ENCODE results near the gene YPEL3. TPM values are rescaled to one million over a fixed set of nuclear protein-coding genes. Genes with fewer than 3 reads are reported as not detected.

The YPEL3 gene
- total RNA-seq, 2 donors from 2014 or later = 42.0 to 57.2 TPM

DNA sequence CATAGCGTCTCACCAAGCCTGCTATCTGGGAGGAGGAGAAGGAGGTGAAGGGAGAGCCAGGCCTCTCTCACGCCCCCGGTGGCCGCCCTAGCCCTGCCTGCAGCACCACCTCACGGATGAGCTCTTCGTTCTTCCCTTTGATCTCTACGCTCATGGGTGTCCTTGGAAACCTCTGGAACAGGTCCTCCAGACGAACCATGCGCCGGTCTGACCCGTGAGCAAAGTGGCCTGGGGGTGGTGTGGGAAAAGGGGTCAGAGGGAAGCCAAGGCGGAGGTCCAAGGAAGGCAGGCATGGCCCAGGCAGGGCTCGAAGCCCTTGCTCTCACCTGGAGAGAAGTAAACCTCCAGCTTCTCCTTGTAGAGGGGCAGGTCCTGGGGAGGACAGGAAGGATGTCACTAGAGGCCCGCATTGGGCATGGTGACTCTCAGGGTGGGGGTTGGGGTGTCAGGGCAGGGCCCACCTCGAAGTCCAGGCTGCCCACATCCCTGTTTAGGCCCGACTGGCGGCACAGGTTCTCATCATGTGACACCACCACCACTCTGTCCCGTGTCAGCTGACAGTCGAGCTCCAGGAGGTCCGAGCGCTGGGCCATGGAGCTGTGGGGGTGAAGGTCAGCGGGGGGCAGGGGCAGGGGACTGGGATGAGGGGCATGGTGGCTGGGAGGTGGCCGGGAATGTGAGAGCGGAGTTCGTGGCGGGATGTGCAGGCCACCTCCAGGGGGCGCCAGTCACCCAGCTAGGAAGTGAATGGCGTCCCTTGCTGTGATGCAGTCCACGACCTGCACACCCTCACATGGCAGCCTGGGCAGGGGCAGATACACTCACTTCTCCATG lies 16.4 kb upstream of the YPEL3 start:
- TF ChIP-seq, protein P1, sequence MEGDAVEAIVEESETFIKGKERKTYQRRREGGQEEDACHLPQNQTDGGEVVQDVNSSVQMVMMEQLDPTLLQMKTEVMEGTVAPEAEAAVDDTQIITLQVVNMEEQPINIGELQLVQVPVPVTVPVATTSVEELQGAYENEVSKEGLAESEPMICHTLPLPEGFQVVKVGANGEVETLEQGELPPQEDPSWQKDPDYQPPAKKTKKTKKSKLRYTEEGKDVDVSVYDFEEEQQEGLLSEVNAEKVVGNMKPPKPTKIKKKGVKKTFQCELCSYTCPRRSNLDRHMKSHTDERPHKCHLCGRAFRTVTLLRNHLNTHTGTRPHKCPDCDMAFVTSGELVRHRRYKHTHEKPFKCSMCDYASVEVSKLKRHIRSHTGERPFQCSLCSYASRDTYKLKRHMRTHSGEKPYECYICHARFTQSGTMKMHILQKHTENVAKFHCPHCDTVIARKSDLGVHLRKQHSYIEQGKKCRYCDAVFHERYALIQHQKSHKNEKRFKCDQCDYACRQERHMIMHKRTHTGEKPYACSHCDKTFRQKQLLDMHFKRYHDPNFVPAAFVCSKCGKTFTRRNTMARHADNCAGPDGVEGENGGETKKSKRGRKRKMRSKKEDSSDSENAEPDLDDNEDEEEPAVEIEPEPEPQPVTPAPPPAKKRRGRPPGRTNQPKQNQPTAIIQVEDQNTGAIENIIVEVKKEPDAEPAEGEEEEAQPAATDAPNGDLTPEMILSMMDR (conservative IDR thresholded peaks at IDR 0.05) = peak; percentile 82
- no peak overlapping the region for H3K4me3 ChIP-seq (ENCODE audit: low read length)
- H3K27me3 ChIP-seq (ENCODE audit: control insufficient read depth, insufficient read depth, low read length, poor library complexity, severe bottlenecking) = no peaks in the 10 kb centered on the region
- Mint-ChIP-seq H3K4me1 (no peaks in the 10 kb centered on the region), H3K4me3 (no peak overlapping the region), H3K27ac (peak overlapping the region; percentile 38), H3K36me3 (ENCODE audit: low read depth) (peaks cover 33% of the 10 kb centered on the region), H3K9me3 (no peaks in the 10 kb centered on the region), H3K27me3 (ENCODE audit: insufficient read depth) (no peaks in the 10 kb centered on the region)
- no peaks in the 10 kb centered on the region for H3K4me1 ChIP-seq (ENCODE audit: control insufficient read depth, insufficient read depth, low read length)
- no peaks in the 10 kb centered on the region for H3K9me3 ChIP-seq (ENCODE audit: control insufficient read depth, low read length)
- 79 to 82% methylated on average over 12 to 28 of the region's 29 CpGs for WGBS, 2 experiments (ENCODE audit: insufficient coverage in 1 of 2, insufficient read length in 1 of 2)
- H3K9ac ChIP-seq (ENCODE audit: extremely low read depth, low read length, poor library complexity, severe bottlenecking) = no peak overlapping the region
- H3K27ac ChIP-seq (ENCODE audit: low read depth, low read length) = no peak overlapping the region
- DNase-seq = peak; percentile 94
- H3K36me3 ChIP-seq (ENCODE audit: control insufficient read depth, insufficient read depth, low read length) = no peaks in the 10 kb centered on the region

- Histone ChIP-seq H3K27ac (ENCODE audit: low read depth, low read length) (no peak overlapping the region), H3K4me3 (ENCODE audit: low read length) (no peak overlapping the region), H3K9me3 (ENCODE audit: control insufficient read depth, low read length) (no peaks in the 10 kb centered on the region), H3K27me3 (ENCODE audit: control insufficient read depth, insufficient read depth, low read length, poor library complexity, severe bottlenecking) (no peaks in the 10 kb centered on the region), H3K4me1 (ENCODE audit: control insufficient read depth, insufficient read depth, low read length) (no peaks in the 10 kb centered on the region), H3K36me3 (ENCODE audit: control insufficient read depth, insufficient read depth, low read length) (no peaks in the 10 kb centered on the region), H3K9ac (ENCODE audit: extremely low read depth, low read length, poor library complexity, severe bottlenecking) (no peak overlapping the region)
- Mint-ChIP-seq H3K36me3 (ENCODE audit: low read depth) (peaks cover 35% of the 10 kb centered on the region), H3K27ac (peak overlapping the region; percentile 60), H3K4me1 (no peaks in the 10 kb centered on the region), H3K9me3 (no peaks in the 10 kb centered on the region), H3K27me3 (ENCODE audit: insufficient read depth) (no peaks in the 10 kb centered on the region), H3K4me3 (no peak overlapping the region)
- peak; percentile 59 for DNase-seq
- 72 to 86% methylated on average over 6 to 7 of the region's 7 CpGs for WGBS, 2 experiments (ENCODE audit: insufficient coverage in 1 of 2, insufficient read length in 1 of 2)
- TF ChIP-seq, protein P1 (conservative IDR thresholded peaks at IDR 0.05) = no peak
These were observed 14.6 kb upstream of the YPEL3 start for GRCh38 chr16:30110661-30111060.

GRCh38 chr16:30108059-30108850 lies 12.2 kb upstream of the YPEL3 start:
- H3K36me3 ChIP-seq (ENCODE audit: control insufficient read depth, insufficient read depth, low read length) = no peaks in the 10 kb centered on the region
- TF ChIP-seq, protein P1 (conservative IDR thresholded peaks at IDR 0.05) = no peak
- H3K4me3 ChIP-seq (ENCODE audit: low read length) = no peak overlapping the region
- Mint-ChIP-seq H3K4me1 (no peaks in the 10 kb centered on the region), H3K36me3 (ENCODE audit: low read depth) (peaks cover 33% of the 10 kb centered on the region), H3K27me3 (ENCODE audit: insufficient read depth) (no peaks in the 10 kb centered on the region), H3K4me3 (no peak overlapping the region), H3K27ac (no peak overlapping the region), H3K9me3 (no peaks in the 10 kb centered on the region)
- no peak for DNase-seq
- no peak overlapping the region for H3K9ac ChIP-seq (ENCODE audit: extremely low read depth, low read length, poor library complexity, severe bottlenecking)
- no peaks in the 10 kb centered on the region for H3K27me3 ChIP-seq (ENCODE audit: control insufficient read depth, insufficient read depth, low read length, poor library complexity, severe bottlenecking)
- no peaks in the 10 kb centered on the region for H3K9me3 ChIP-seq (ENCODE audit: control insufficient read depth, low read length)
- 86 to 96% methylated on average over 4 to 15 of the region's 15 CpGs for WGBS, 2 experiments (ENCODE audit: insufficient coverage in 1 of 2, insufficient read length in 1 of 2)
- no peak overlapping the region for H3K27ac ChIP-seq (ENCODE audit: low read depth, low read length)
- H3K4me1 ChIP-seq (ENCODE audit: control insufficient read depth, insufficient read depth, low read length) = no peaks in the 10 kb centered on the region
